Mesendoderm (in vitro differentiated cells): ENCODE measurements around the gene C10orf105.

ENCODE experiments used
- DNase-seq: peaks from one replicate; pipeline ENCODE4 v3.0.0; 2013
- H2AK5ac ChIP-seq: 2 replicates; pipeline ENCODE4 v1.6.1; 2013; ENCODE audit warnings: low read length, inconsistent platforms
- H2BK120ac ChIP-seq: 2 replicates; pipeline ENCODE4 v1.6.1; 2013; ENCODE audit warnings: low read depth, mild to moderate bottlenecking, low read length, moderate library complexity, mixed read lengths
- H2BK15ac ChIP-seq: replicated peaks from 2 replicates; pipeline ENCODE4 v1.6.1; 2013; ENCODE audit warnings: low read depth, mild to moderate bottlenecking, moderate library complexity
- H2BK5ac ChIP-seq: 2 replicates; pipeline ENCODE4 v1.6.1; 2013; ENCODE audit warnings: low read length, inconsistent platforms
- H3K18ac ChIP-seq: 2 replicates; pipeline ENCODE4 v1.6.1; 2013; ENCODE audit warnings: mild to moderate bottlenecking, low read length, mixed read lengths
- H3K23ac ChIP-seq: one replicate; pipeline ENCODE4 v1.6.1; 2013; ENCODE audit warnings: low read length
- H3K27ac ChIP-seq: 2 replicates; pipeline ENCODE4 v1.5.1; 2013; ENCODE audit warnings: low read depth, mild to moderate bottlenecking, inconsistent platforms, low read length, moderate library complexity
- H3K27me3 ChIP-seq: 2 replicates; pipeline ENCODE4 v1.6.1; 2013; ENCODE audit warnings: low read length, control low read depth, mild to moderate bottlenecking, inconsistent platforms; ENCODE audit not compliant: insufficient read depth, poor library complexity
- H3K36me3 ChIP-seq: 2 replicates; pipeline ENCODE4 v1.6.1; 2013; ENCODE audit warnings: low read length, inconsistent platforms; ENCODE audit not compliant: control insufficient read depth, insufficient read depth
- H3K4ac ChIP-seq: one replicate; pipeline ENCODE4 v1.6.1; 2013; ENCODE audit warnings: low read depth, mild to moderate bottlenecking, low read length, moderate library complexity
- H3K4me1 ChIP-seq: 2 replicates; pipeline ENCODE4 v1.6.1; 2013; ENCODE audit warnings: low read depth, low read length, inconsistent platforms; ENCODE audit not compliant: control insufficient read depth
- H3K4me2 ChIP-seq: 2 replicates; pipeline ENCODE4 v1.6.1; 2013; ENCODE audit warnings: low read length
- H3K4me3 ChIP-seq: 2 replicates; pipeline ENCODE4 v1.5.1; 2013; ENCODE audit warnings: mild to moderate bottlenecking, low read length
- H3K56ac ChIP-seq: one replicate; pipeline ENCODE4 v1.6.1; 2013; ENCODE audit warnings: low read length
- H3K79me1 ChIP-seq: 2 replicates; pipeline ENCODE4 v1.6.1; 2013; ENCODE audit warnings: low read length, inconsistent platforms
- H3K79me2 ChIP-seq: 2 replicates; pipeline ENCODE4 v1.6.1; 2013; ENCODE audit warnings: mild to moderate bottlenecking, low read length; ENCODE audit not compliant: control insufficient read depth, insufficient read depth
- H3K9ac ChIP-seq: 2 replicates; pipeline ENCODE4 v1.6.1; 2013; ENCODE audit warnings: low read length, inconsistent platforms
- H4K5ac ChIP-seq: one replicate; pipeline ENCODE4 v1.6.1; 2013; ENCODE audit warnings: low read length
- H4K8ac ChIP-seq: one replicate; pipeline ENCODE4 v1.6.1; 2013; ENCODE audit warnings: low read depth, mild to moderate bottlenecking, control low read depth, low read length, moderate library complexity
- WGBS: extraction: QIAGEN DNeasy Blood & Tissue Kit; methylation state at CpG from one replicate; pipeline ENCODE4 v1.1.7; 2013; ENCODE audit warnings: low lambda C conversion rate, missing lambda C conversion rate; ENCODE audit not compliant: insufficient coverage; ENCODE audit errors: extremely low coverage; 5-methylcytosine and 5-hydroxymethylcytosine counted together

C10orf105 gene

GRCh38 chr10:71756311-71757191 is 37.0 kb upstream of the C10orf105 start:
- no peak overlapping the region for H3K23ac ChIP-seq
- no peak overlapping the region for H3K27ac ChIP-seq
- H4K8ac ChIP-seq, result no peak overlapping the region
- DNase-seq, result no peak
- no CpG with 5 or more reads among the region's 12 CpGs for WGBS
- no peak overlapping the region for H2AK5ac ChIP-seq
- no peak overlapping the region for H3K4me2 ChIP-seq
- no peak overlapping the region for H3K9ac ChIP-seq
- no peaks in the 10 kb centered on the region for H3K36me3 ChIP-seq
- H3K79me2 ChIP-seq, result no peaks in the 10 kb centered on the region
- no peak overlapping the region for H4K5ac ChIP-seq
- H3K56ac ChIP-seq, result no peak overlapping the region
- H2BK5ac ChIP-seq, result no peak overlapping the region
- no peak overlapping the region for H3K4me3 ChIP-seq
- no peaks in the 10 kb centered on the region for H3K79me1 ChIP-seq
- no peak overlapping the region for H2BK120ac ChIP-seq
- no peak overlapping the region for H2BK15ac ChIP-seq
- H3K4ac ChIP-seq, result no peak overlapping the region
- H3K4me1 ChIP-seq, result no peaks in the 10 kb centered on the region
- no peak overlapping the region for H3K18ac ChIP-seq
- H3K27me3 ChIP-seq, result no peaks in the 10 kb centered on the region

- no peaks in the 10 kb centered on the region for H3K27me3 ChIP-seq
- DNase-seq, result no peak
- H3K27ac ChIP-seq, result no peak overlapping the region
- no peaks in the 10 kb centered on the region for H3K79me2 ChIP-seq
- no peak overlapping the region for H2BK15ac ChIP-seq
- H3K4ac ChIP-seq, result no peak overlapping the region
- H3K79me1 ChIP-seq, result no peaks in the 10 kb centered on the region
- H3K4me3 ChIP-seq, result no peak overlapping the region
- H3K9ac ChIP-seq, result no peak overlapping the region
- H3K23ac ChIP-seq, result no peak overlapping the region
- no peak overlapping the region for H3K18ac ChIP-seq
- H2BK120ac ChIP-seq, result no peak overlapping the region
- H2AK5ac ChIP-seq, result no peak overlapping the region
- H4K8ac ChIP-seq, result no peak overlapping the region
- no peaks in the 10 kb centered on the region for H3K4me1 ChIP-seq
- no peaks in the 10 kb centered on the region for H3K36me3 ChIP-seq
- WGBS, result no CpG with 5 or more reads among the region's 16 CpGs
- H3K4me2 ChIP-seq, result no peak overlapping the region
- H4K5ac ChIP-seq, result no peak overlapping the region
- no peak overlapping the region for H3K56ac ChIP-seq
- no peak overlapping the region for H2BK5ac ChIP-seq
Measured at GRCh38 chr10:71755179-71755879, 35.8 kb upstream of the C10orf105 start.

DNA sequence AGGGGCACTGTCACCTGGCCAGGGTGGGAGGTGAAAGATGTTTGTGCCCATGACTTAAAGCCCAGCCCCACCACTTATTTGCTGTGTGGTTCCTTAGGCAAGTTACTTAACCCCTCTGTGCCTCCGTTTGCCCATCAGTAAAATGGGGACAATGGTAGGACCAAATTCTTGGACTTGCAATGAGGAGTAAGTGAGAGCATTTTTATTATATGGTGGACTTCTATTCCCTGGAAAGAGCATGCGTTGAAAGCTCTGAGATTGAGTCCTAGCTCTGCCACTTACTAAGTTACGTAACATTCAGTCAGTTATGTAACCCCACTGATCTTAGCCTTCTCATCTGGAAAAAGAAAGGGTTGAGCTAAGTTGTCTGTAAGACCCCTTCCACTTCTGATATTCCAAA is 35.0 kb upstream of the C10orf105 start:
- Histone ChIP-seq H3K79me1 (no peaks in the 10 kb centered on the region), H2AK5ac (no peak overlapping the region)

DNA sequence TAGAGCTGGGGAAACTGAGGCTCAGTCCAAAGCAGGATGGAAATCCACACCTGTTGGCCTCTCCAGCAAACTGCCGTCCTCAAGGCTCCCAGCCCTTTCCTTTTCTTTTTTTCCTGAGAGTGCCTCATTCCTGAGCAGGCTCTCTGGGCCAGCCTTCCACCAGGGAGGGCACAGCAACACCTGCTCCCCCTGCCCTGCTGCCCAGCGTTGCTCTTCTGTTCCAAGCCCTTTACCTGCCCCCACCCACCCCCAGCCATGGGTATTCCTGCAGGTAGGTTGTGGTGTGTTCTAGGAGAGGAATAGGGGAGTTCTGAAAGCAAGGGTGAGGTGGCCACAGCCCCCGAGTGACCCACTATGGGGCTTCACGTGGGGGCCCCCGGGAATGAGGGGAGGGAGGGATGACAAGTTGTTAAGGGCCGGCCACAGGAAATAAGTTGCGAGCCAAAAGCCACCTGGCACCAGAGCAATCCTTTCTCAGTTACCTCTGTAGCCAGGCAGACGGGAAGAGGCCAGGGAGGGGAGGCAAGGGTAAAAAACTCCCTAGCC is 34.5 kb upstream of the C10orf105 start:
- no peaks in the 10 kb centered on the region for H3K27me3 ChIP-seq
- H2BK5ac ChIP-seq, result no peak overlapping the region
- no peaks in the 10 kb centered on the region for H3K36me3 ChIP-seq
- DNase-seq, result no peak
- no peak overlapping the region for H2BK120ac ChIP-seq
- H3K4ac ChIP-seq, result no peak overlapping the region
- no peak overlapping the region for H3K9ac ChIP-seq
- H3K4me2 ChIP-seq, result no peak overlapping the region
- no peak overlapping the region for H2BK15ac ChIP-seq
- H3K4me3 ChIP-seq, result no peak overlapping the region
- no peak overlapping the region for H4K5ac ChIP-seq
- H3K79me1 ChIP-seq, result no peaks in the 10 kb centered on the region
- H2AK5ac ChIP-seq, result no peak overlapping the region
- no CpG with 5 or more reads among the region's 8 CpGs for WGBS
- H3K79me2 ChIP-seq, result no peaks in the 10 kb centered on the region
- H3K27ac ChIP-seq, result no peak overlapping the region
- no peak overlapping the region for H3K23ac ChIP-seq
- no peaks in the 10 kb centered on the region for H3K4me1 ChIP-seq
- H4K8ac ChIP-seq, result no peak overlapping the region
- H3K18ac ChIP-seq, result no peak overlapping the region
- no peak overlapping the region for H3K56ac ChIP-seq

More for the DNA sequence above, 35.0 kb upstream of the C10orf105 start:
- H2BK5ac ChIP-seq, result no peak overlapping the region
- H3K9ac ChIP-seq, result no peak overlapping the region
- H3K4ac ChIP-seq, result no peak overlapping the region
- no peaks in the 10 kb centered on the region for H3K79me2 ChIP-seq
- WGBS, result no CpG with 5 or more reads among the region's 3 CpGs
- H3K23ac ChIP-seq, result no peak overlapping the region
- no peak overlapping the region for H3K4me3 ChIP-seq
- H3K18ac ChIP-seq, result no peak overlapping the region
- H2BK15ac ChIP-seq, result no peak overlapping the region
- no peak overlapping the region for H3K56ac ChIP-seq
- H3K4me1 ChIP-seq, result no peaks in the 10 kb centered on the region
- H3K36me3 ChIP-seq, result no peaks in the 10 kb centered on the region
- no peak for DNase-seq
- H3K27me3 ChIP-seq, result no peaks in the 10 kb centered on the region
- H4K5ac ChIP-seq, result no peak overlapping the region
- no peak overlapping the region for H3K27ac ChIP-seq
- H2BK120ac ChIP-seq, result no peak overlapping the region
- no peak overlapping the region for H4K8ac ChIP-seq
- no peak overlapping the region for H3K4me2 ChIP-seq

- Histone ChIP-seq H3K79me1 (no peaks in the 10 kb centered on the region), H3K23ac (no peak overlapping the region), H3K18ac (no peak overlapping the region), H2BK5ac (no peak overlapping the region), H2BK120ac (no peak overlapping the region), H3K36me3 (no peaks in the 10 kb centered on the region), H3K56ac (no peak overlapping the region), H2BK15ac (no peak overlapping the region), H2AK5ac (no peak overlapping the region), H3K4me1 (no peaks in the 10 kb centered on the region), H4K5ac (no peak overlapping the region), H3K4ac (no peak overlapping the region), H4K8ac (no peak overlapping the region), H3K27me3 (no peaks in the 10 kb centered on the region), H3K79me2 (no peaks in the 10 kb centered on the region), H3K4me2 (no peak overlapping the region), H3K9ac (no peak overlapping the region), H3K4me3 (no peak overlapping the region), H3K27ac (no peak overlapping the region)
- DNase-seq, result no peak
- no CpG with 5 or more reads among the region's 15 CpGs for WGBS
Measured at GRCh38 chr10:71753091-71753959, 33.7 kb upstream of the C10orf105 start.
